CD14-positive monocyte (primary cell): Measurements from ENCODE around the gene MEGF6. TPM values are rescaled to one million over a fixed set of nuclear protein-coding genes. Genes with fewer than 3 reads are reported as not detected.
A peak's percentile ranks its signal among the peaks of the same experiment; 100 is the strongest.

ENCODE experiments used
- DNase-seq, 3 donors: peaks; one replicate each; pipeline ENCODE4 v3.0.0-alpha.2; 2011 to 2022
- H2AFZ ChIP-seq: 2 replicates; pipeline ENCODE4 v1.6.0; 2012; ENCODE audit warnings: mild to moderate bottlenecking, low read depth, low read length, inconsistent platforms; ENCODE audit not compliant: insufficient read depth, poor library complexity, severe bottlenecking
- H3K27ac ChIP-seq, 2 donors: 1 replicate in 1 of 2; 2 replicates in 1 of 2; pipeline ENCODE4 v1.5.1; 2012 to 2013; ENCODE audit warnings: low read length in 2 of 2, control low read depth in 1 of 2, inconsistent platforms in 1 of 2, low read depth in 1 of 2, mild to moderate bottlenecking in 1 of 2
- H3K27me3 ChIP-seq, 2 donors: one replicate each; pipeline versions ENCODE4 v1.6.0 to v1.6.1; 2011 to 2013; ENCODE audit warnings: low read length in 2 of 2; ENCODE audit not compliant: control insufficient read depth in 2 of 2, insufficient read depth in 2 of 2
- H3K36me3 ChIP-seq, 2 donors: replicated peaks in 1 of 2; 1 replicate in 1 of 2; 2 replicates in 1 of 2; pipeline versions ENCODE4 v1.5.1 to v1.6.1; 2012 to 2013; ENCODE audit warnings: low read length in 2 of 2, control low read depth in 1 of 2, inconsistent platforms in 1 of 2, mild to moderate bottlenecking in 1 of 2; ENCODE audit not compliant: insufficient read depth in 2 of 2, control insufficient read depth in 1 of 2
- H3K4me1 ChIP-seq, 2 donors: 1 replicate in 1 of 2; 2 replicates in 1 of 2; pipeline versions ENCODE4 v1.5.1 to v1.6.1; 2012 to 2013; ENCODE audit warnings: low read length in 2 of 2, control low read depth in 1 of 2, inconsistent platforms in 1 of 2, mild to moderate bottlenecking in 1 of 2, moderate library complexity in 1 of 2; ENCODE audit not compliant: insufficient read depth in 2 of 2, control insufficient read depth in 1 of 2
- H3K4me2 ChIP-seq: replicated peaks from 2 replicates; pipeline ENCODE3; 2012; ENCODE audit warnings: low read length, moderate library complexity, mild to moderate bottlenecking; ENCODE audit not compliant: poor library complexity, severe bottlenecking; ENCODE audit errors: extremely low read depth
- H3K4me3 ChIP-seq, 3 experiments: fragments of 200-600 bp in 1 of 3; sonication (generic) in 1 of 3; replicated peaks in 1 of 3; 1 replicate in 2 of 3; 2 replicates in 1 of 3; pipeline ENCODE4 v1.5.1; 2011 to 2013; ENCODE audit warnings: low read length in 3 of 3, mild to moderate bottlenecking in 3 of 3, control low read depth in 2 of 3, low read depth in 2 of 3, inconsistent platforms in 1 of 3, moderate library complexity in 1 of 3
- H3K79me2 ChIP-seq: 2 replicates; pipeline ENCODE4 v1.6.0; 2012; ENCODE audit warnings: mild to moderate bottlenecking, control low read depth, inconsistent platforms, low read length, moderate library complexity; ENCODE audit not compliant: insufficient read depth
- H3K9ac ChIP-seq: 2 replicates; pipeline ENCODE4 v1.6.0; 2017; ENCODE audit warnings: low read length, mild to moderate bottlenecking; ENCODE audit not compliant: insufficient read depth, poor library complexity, severe bottlenecking
- H3K9me3 ChIP-seq, 2 donors: replicated peaks in 1 of 2; 1 replicate in 1 of 2; 2 replicates in 1 of 2; pipeline versions ENCODE4 v1.5.1 to v1.6.1; 2012 to 2013; ENCODE audit warnings: low read length in 2 of 2, control low read depth in 1 of 2; ENCODE audit not compliant: control insufficient read depth in 1 of 2, insufficient read depth in 1 of 2
- H4K20me1 ChIP-seq: 2 replicates; pipeline ENCODE4 v1.6.0; 2012; ENCODE audit warnings: mild to moderate bottlenecking, low read length, control low read depth, moderate library complexity; ENCODE audit not compliant: insufficient read depth
- H3K27ac Mint-ChIP-seq, 7 donors: one replicate each; pipeline ENCODE4 v1.8.0; 2020; ENCODE audit warnings: mild to moderate bottlenecking in 7 of 7, mixed read lengths in 7 of 7, moderate library complexity in 6 of 7, inconsistent platforms in 2 of 7
- H3K27me3 Mint-ChIP-seq, 3 donors: one replicate each; pipeline ENCODE4 v1.8.0; 2021 to 2022; ENCODE audit warnings: low read depth in 3 of 3, mild to moderate bottlenecking in 3 of 3, mixed read lengths in 3 of 3, moderate library complexity in 3 of 3, inconsistent platforms in 1 of 3
- H3K36me3 Mint-ChIP-seq, 2 donors: one replicate each; pipeline ENCODE4 v1.8.0; 2020; ENCODE audit warnings: mixed read lengths in 2 of 2, inconsistent platforms in 1 of 2, mild to moderate bottlenecking in 1 of 2
- H3K4me1 Mint-ChIP-seq: one replicate; pipeline ENCODE4 v1.8.0; 2020; ENCODE audit warnings: mild to moderate bottlenecking, mixed read lengths
- H3K4me3 Mint-ChIP-seq, 2 donors: one replicate each; pipeline ENCODE4 v1.8.0; 2020; ENCODE audit warnings: mild to moderate bottlenecking in 2 of 2, mixed read lengths in 2 of 2, moderate library complexity in 1 of 2
- H3K9me3 Mint-ChIP-seq, 7 donors: one replicate each; pipeline ENCODE4 v1.8.0; 2020 to 2022; ENCODE audit warnings: mixed read lengths in 7 of 7, mild to moderate bottlenecking in 6 of 7, moderate library complexity in 6 of 7, inconsistent platforms in 2 of 7
- WGBS: methylation state at CpG from one replicate; pipeline ENCODE4 v1.1.5; 2013; ENCODE audit warnings: missing lambda C conversion rate; ENCODE audit not compliant: insufficient coverage; 5-methylcytosine and 5-hydroxymethylcytosine counted together
- intact Hi-C, 2 donors: fragments of 100-400 bp; cut with micrococcal nuclease; formaldehyde crosslinking; loops; one replicate each; pipeline versions ENCODE4 v1.15.0 to v1.15.1; 2023
- polyA plus RNA-seq, 3 donors: library from polyadenylated mRNA; depleted of rRNA in 1 of 3; unstranded in 2 of 3; stranded (reverse) in 1 of 3; fragments of 300-500 nt in 2 of 3; fragments of >200 nt in 1 of 3; fragmentation: Illumina TruSeq in 2 of 3; gene quantifications; 1 replicate in 2 of 3; 2 replicates in 1 of 3; pipeline ENCODE4 v1.2.3, GENCODE V29; 2012 to 2021
- TF ChIP-seq, protein P1 (sequence below): fragments of 200-600 bp; IDR thresholded peaks from one replicate; pipeline ENCODE4 v1.8.0; 2022; ENCODE audit warnings: antibody characterized with exemption, mild to moderate bottlenecking

Gene MEGF6
- polyA plus RNA-seq, 3 donors: 0.39 to 3.8 (median 1.2) TPM

DNA sequence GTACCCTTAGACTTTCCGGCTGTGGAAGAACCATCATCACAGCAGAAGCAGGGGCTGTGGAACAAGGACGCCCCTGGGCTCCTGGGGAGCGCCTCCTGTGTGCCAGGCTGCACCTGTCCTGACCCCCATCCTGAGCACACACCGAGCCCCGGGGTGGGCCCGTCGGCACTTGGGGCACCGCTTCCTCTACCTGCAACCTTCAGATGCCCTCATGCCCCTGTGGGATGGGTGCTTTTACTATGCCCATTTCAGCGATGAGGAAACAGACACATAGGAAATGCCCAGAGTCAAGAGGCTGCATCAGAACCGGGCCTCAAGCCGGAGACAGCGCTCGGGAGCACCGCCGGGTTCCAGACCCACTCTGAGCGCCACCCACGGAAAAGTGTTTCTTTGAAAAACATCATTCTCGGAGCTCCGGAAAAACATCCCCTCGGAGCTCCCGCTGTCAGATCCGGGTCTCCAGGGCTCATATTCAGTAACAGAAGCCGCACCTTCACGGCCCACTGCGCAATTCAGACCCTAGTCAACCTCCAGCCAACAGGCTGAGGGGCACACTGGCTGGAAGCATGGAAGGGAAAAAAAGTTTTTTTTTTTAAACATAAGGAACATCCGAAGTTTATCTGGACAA is 21.5 kb upstream of the MEGF6 start:
- intact Hi-C loops: no loop called here
- peak overlapping the region in 2 of 7 donors; percentile 51 to 68 for H3K27ac Mint-ChIP-seq
- no peaks in the 10 kb centered on the region for H4K20me1 ChIP-seq
- DNase-seq: no peak
- 98% methylated on average over 21 of the region's 26 CpGs for WGBS
- H3K4me3 Mint-ChIP-seq: no peak overlapping the region
- H3K9ac ChIP-seq: no peak overlapping the region
- H2AFZ ChIP-seq: no peak overlapping the region
- peaks cover 8% of the 10 kb centered on the region for H3K4me1 Mint-ChIP-seq
- H3K4me2 ChIP-seq: no peak overlapping the region
- no peaks in the 10 kb centered on the region for H3K9me3 Mint-ChIP-seq
- H3K36me3 ChIP-seq: peaks cover 86 to 98% of the 10 kb centered on the region in 2 donors
- no peaks in the 10 kb centered on the region for H3K79me2 ChIP-seq
- peaks cover 10 to 15% of the 10 kb centered on the region in 2 donors for H3K4me1 ChIP-seq
- H3K27me3 ChIP-seq: no peaks in the 10 kb centered on the region
- no peak overlapping the region for H3K27ac ChIP-seq
- TF ChIP-seq, protein P1, sequence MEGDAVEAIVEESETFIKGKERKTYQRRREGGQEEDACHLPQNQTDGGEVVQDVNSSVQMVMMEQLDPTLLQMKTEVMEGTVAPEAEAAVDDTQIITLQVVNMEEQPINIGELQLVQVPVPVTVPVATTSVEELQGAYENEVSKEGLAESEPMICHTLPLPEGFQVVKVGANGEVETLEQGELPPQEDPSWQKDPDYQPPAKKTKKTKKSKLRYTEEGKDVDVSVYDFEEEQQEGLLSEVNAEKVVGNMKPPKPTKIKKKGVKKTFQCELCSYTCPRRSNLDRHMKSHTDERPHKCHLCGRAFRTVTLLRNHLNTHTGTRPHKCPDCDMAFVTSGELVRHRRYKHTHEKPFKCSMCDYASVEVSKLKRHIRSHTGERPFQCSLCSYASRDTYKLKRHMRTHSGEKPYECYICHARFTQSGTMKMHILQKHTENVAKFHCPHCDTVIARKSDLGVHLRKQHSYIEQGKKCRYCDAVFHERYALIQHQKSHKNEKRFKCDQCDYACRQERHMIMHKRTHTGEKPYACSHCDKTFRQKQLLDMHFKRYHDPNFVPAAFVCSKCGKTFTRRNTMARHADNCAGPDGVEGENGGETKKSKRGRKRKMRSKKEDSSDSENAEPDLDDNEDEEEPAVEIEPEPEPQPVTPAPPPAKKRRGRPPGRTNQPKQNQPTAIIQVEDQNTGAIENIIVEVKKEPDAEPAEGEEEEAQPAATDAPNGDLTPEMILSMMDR: no peak
- H3K27me3 Mint-ChIP-seq: peaks cover 0 to 2% (median 2%) of the 10 kb centered on the region in 3 donors
- no peaks in the 10 kb centered on the region for H3K9me3 ChIP-seq
- no peak overlapping the region for H3K4me3 ChIP-seq
- H3K36me3 Mint-ChIP-seq: peaks cover 75 to 95% of the 10 kb centered on the region in 2 donors

DNA sequence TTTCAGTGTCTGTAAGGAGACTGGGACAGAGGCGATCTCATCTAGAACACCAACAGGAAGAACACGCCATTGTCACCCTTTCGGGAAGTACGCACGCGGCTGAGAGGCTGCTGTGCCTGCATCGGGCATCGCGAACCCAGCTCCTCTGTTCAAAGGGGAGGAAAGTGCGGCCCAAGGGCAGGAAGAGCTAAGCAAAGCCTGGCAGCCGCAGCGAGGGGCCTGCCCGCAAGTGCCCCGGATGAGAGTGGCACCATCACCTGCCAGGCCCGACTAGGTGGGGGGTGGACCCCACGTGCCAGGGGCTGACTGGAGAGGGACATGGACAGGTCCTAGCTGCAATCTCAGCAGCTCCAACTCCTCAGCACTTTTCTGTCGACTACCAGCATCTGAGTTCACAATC is 21.0 kb upstream of the MEGF6 start:
- peaks cover 75 to 95% of the 10 kb centered on the region in 2 donors for H3K36me3 Mint-ChIP-seq
- no peak overlapping the region for H3K9ac ChIP-seq
- H3K79me2 ChIP-seq: no peaks in the 10 kb centered on the region
- H3K9me3 ChIP-seq: no peaks in the 10 kb centered on the region
- no peak overlapping the region for H2AFZ ChIP-seq
- peaks cover 8% of the 10 kb centered on the region for H3K4me1 Mint-ChIP-seq
- no peaks in the 10 kb centered on the region for H3K27me3 ChIP-seq
- no peak overlapping the region for H3K27ac ChIP-seq
- TF ChIP-seq, protein P1: no peak
- intact Hi-C loops: no loop called here
- H3K4me1 ChIP-seq: peaks cover 10 to 15% of the 10 kb centered on the region in 2 donors
- no peak overlapping the region for H3K4me2 ChIP-seq
- H3K4me3 ChIP-seq: no peak overlapping the region
- no peaks in the 10 kb centered on the region for H3K9me3 Mint-ChIP-seq
- 99% methylated on average over 16 of the region's 17 CpGs for WGBS
- no peak overlapping the region for H3K27ac Mint-ChIP-seq
- peaks cover 86 to 98% of the 10 kb centered on the region in 2 donors for H3K36me3 ChIP-seq
- H4K20me1 ChIP-seq: no peaks in the 10 kb centered on the region
- DNase-seq: no peak
- H3K27me3 Mint-ChIP-seq: peaks cover 0 to 2% (median 2%) of the 10 kb centered on the region in 3 donors
- H3K4me3 Mint-ChIP-seq: no peak overlapping the region
